Skeletal muscle satellite cell (primary cell): ENCODE data around the gene DCP1A.
"Not testable (repeated sequence)": the region's sequence is repeated elsewhere in the genome, so short reads cannot be mapped to it uniquely, and the experiment has no call there.

ENCODE experiments used
- H3K27me3 ChIP-seq: 2 replicates; pipeline ENCODE4 v1.7.0; 2013; ENCODE audit warnings: low read length; ENCODE audit not compliant: control insufficient read depth, insufficient read depth
- H3K36me3 ChIP-seq: 2 replicates; pipeline ENCODE4 v1.7.0; 2013; ENCODE audit warnings: mild to moderate bottlenecking, control low read depth, low read length; ENCODE audit not compliant: insufficient read depth
- H3K4me1 ChIP-seq: 2 replicates; pipeline ENCODE4 v1.7.0; 2013; ENCODE audit warnings: low read length; ENCODE audit not compliant: control insufficient read depth, insufficient read depth
- H3K4me2 ChIP-seq: 2 replicates; pipeline ENCODE4 v1.7.0; 2013; ENCODE audit warnings: mild to moderate bottlenecking, low read length
- H3K4me3 ChIP-seq: 2 replicates; pipeline ENCODE4 v1.7.0; 2013; ENCODE audit warnings: low read length
- H3K9ac ChIP-seq: 2 replicates; pipeline ENCODE4 v1.7.0; 2013; ENCODE audit warnings: mild to moderate bottlenecking, low read depth, low read length, moderate library complexity
- H3K9me3 ChIP-seq: replicated peaks from 2 replicates; pipeline ENCODE4 v1.7.0; 2013; ENCODE audit warnings: mild to moderate bottlenecking, control low read depth, low read length

The DCP1A gene

DNA sequence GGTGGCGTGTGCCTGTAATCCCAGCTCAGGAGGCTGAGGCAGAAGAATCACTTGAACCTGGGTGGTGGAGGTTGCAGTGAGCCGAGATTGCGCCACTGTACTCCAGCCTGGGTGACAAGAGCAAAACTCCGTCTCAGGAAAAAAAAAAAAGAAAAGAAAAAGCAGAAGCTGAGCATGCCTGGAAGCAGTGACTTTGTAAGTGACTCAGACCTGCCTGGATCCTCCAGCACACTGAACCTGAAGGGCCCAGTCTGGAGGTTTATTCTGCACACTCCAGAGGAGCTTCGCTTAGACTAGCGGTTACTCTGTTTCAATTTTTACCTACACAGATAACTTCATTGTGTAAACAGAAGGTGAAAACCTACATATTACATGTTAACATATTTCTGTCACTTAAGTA lies 19.4 kb downstream of the DCP1A start:
- not testable (repeated sequence) for H3K4me2 ChIP-seq, H3K9ac ChIP-seq, H3K27me3 ChIP-seq, H3K9me3 ChIP-seq, H3K4me3 ChIP-seq
- peaks cover 14% of the 10 kb centered on the region for H3K4me1 ChIP-seq
- H3K36me3 ChIP-seq = peaks cover 13% of the 10 kb centered on the region

- Histone ChIP-seq H3K4me2 (no peak overlapping the region), H3K4me3 (no peak overlapping the region), H3K9ac (no peak overlapping the region), H3K36me3 (peaks cover 21% of the 10 kb centered on the region), H3K27me3 (no peaks in the 10 kb centered on the region), H3K4me1 (peaks cover 19% of the 10 kb centered on the region), H3K9me3 (no peaks in the 10 kb centered on the region)
Observed at GRCh38 chr3:53324105-53324504, 23.2 kb downstream of the DCP1A start.

DNA sequence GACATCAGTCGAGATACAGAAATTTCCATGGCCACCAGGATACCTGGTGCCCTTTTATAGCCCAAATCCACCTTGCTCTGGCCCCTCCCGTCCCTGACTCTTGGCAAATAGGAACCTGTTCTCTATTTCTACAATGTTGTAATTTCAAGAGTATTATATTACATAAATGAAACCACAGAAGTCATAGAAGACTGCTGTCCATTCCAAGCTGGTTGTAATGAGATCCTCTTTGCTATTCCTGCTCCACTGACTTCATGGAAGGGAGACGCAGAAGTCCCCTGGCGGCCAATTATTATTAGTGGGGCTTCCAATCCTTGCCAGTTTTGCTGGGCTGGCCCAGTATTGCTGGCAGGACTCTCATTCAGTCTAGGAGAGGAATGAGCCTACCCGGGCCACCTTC lies 26.6 kb downstream of the DCP1A start:
- no peaks in the 10 kb centered on the region for H3K9me3 ChIP-seq
- H3K4me3 ChIP-seq = no peak overlapping the region
- H3K9ac ChIP-seq = no peak overlapping the region
- no peaks in the 10 kb centered on the region for H3K27me3 ChIP-seq
- peaks cover 31% of the 10 kb centered on the region for H3K36me3 ChIP-seq
- H3K4me2 ChIP-seq = no peak overlapping the region
- H3K4me1 ChIP-seq = peaks cover 25% of the 10 kb centered on the region

DNA sequence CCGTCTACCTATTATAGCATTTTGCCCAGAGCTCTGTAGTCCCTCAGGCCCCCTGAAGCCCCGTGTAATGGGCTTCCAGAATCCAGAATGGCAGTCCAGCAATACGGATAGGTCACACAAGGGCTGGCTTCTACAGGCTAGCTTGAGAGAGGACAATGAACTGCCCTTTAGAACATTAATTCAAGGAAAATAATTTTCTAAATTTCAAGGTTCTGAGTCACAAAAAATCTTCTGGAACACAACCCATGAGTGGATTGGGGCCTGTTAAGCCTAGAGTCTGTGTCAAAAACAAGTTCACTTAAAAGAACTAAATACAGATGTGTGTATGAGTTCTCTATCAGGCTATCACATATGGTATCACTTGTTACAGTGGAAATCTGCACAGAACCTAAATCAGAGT lies 28.8 kb downstream of the DCP1A start:
- Histone ChIP-seq H3K4me2 (peak overlapping the region; percentile 8), H3K36me3 (peaks cover 36% of the 10 kb centered on the region), H3K4me1 (peaks cover 12% of the 10 kb centered on the region), H3K4me3 (no peak overlapping the region), H3K9me3 (no peaks in the 10 kb centered on the region), H3K27me3 (no peaks in the 10 kb centered on the region), H3K9ac (no peak overlapping the region)

- no peak overlapping the region for H3K9ac ChIP-seq
Observed at GRCh38 chr3:53312832-53313231, 34.5 kb downstream of the DCP1A start.

GRCh38 chr3:53311882-53312281 lies 35.5 kb downstream of the DCP1A start:
- Histone ChIP-seq H3K4me1 (no peaks in the 10 kb centered on the region), H3K4me2 (no peak overlapping the region), H3K9me3 (no peaks in the 10 kb centered on the region), H3K36me3 (peaks cover 56% of the 10 kb centered on the region), H3K9ac (no peak overlapping the region), H3K4me3 (no peak overlapping the region), H3K27me3 (no peaks in the 10 kb centered on the region)

More at GRCh38 chr3:53312832-53313231, 34.5 kb downstream of the DCP1A start:
- Histone ChIP-seq H3K27me3 (no peaks in the 10 kb centered on the region), H3K4me3 (no peak overlapping the region), H3K9me3 (no peaks in the 10 kb centered on the region), H3K4me2 (no peak overlapping the region), H3K36me3 (peaks cover 56% of the 10 kb centered on the region), H3K4me1 (no peaks in the 10 kb centered on the region)

GRCh38 chr3:53303957-53304356 lies 43.4 kb downstream of the DCP1A start:
- Histone ChIP-seq H3K4me1 (no peaks in the 10 kb centered on the region), H3K36me3 (peaks cover 50% of the 10 kb centered on the region), H3K4me3 (no peak overlapping the region), H3K9me3 (no peaks in the 10 kb centered on the region), H3K27me3 (no peaks in the 10 kb centered on the region), H3K9ac (no peak overlapping the region), H3K4me2 (no peak overlapping the region)

GRCh38 chr3:53303549-53303948 lies 43.8 kb downstream of the DCP1A start:
- Histone ChIP-seq H3K27me3 (no peaks in the 10 kb centered on the region), H3K9me3 (no peaks in the 10 kb centered on the region), H3K4me3 (no peak overlapping the region), H3K4me1 (no peaks in the 10 kb centered on the region), H3K36me3 (peaks cover 50% of the 10 kb centered on the region), H3K9ac (no peak overlapping the region), H3K4me2 (no peak overlapping the region)

GRCh38 chr3:53300826-53301225 lies 46.5 kb downstream of the DCP1A start:
- H3K4me2 ChIP-seq = no peak overlapping the region
- no peaks in the 10 kb centered on the region for H3K4me1 ChIP-seq
- H3K9me3 ChIP-seq = no peaks in the 10 kb centered on the region
- H3K36me3 ChIP-seq = peaks cover 40% of the 10 kb centered on the region
- H3K9ac ChIP-seq = no peak overlapping the region
- no peak overlapping the region for H3K4me3 ChIP-seq
- no peaks in the 10 kb centered on the region for H3K27me3 ChIP-seq

DNA sequence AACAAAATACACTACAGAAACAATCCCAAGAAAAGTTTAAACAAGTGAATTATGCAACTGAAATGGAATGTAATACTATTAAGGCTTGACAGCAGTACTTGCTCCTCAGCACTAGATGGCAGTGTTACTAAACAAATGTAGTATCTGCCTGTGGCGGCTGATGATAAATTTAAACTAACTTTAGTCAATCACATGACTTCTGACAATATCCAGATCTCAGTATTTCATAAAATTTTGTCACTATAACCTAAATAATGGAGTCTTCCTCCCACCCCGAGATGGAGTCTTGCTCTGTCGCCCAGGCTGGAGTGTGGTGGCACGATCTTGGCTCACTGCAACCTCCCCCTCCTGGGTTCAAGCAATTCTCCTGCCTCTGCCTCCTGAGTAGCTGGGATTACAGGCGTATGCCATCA lies 47.7 kb downstream of the DCP1A start:
- peaks cover 34% of the 10 kb centered on the region for H3K36me3 ChIP-seq
- H3K9ac ChIP-seq, H3K9me3 ChIP-seq, H3K4me3 ChIP-seq, H3K27me3 ChIP-seq, H3K4me1 ChIP-seq, H3K4me2 ChIP-seq: not testable (repeated sequence)

DNA sequence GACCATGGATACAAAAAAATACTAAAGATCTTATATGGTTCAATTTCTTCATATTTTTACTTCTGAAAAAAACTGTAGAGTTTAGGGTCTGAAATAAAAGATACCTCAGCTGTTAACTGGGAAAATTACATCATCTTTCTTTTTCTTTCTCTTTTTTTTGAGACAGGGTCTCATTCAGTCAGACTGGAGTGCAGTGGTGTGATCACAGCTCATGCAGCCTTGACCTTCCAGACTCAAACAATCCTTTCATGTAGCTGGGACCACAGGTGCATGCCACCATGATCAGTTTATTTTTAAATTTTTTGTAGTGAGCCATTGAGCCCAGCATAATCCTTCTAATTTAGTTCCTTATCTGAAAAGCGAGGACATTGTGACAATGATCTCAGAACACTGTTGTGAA lies 51.9 kb downstream of the DCP1A start:
- H3K27me3 ChIP-seq = no peaks in the 10 kb centered on the region
- H3K9me3 ChIP-seq = no peaks in the 10 kb centered on the region
- no peak overlapping the region for H3K9ac ChIP-seq
- H3K36me3 ChIP-seq = peaks cover 21% of the 10 kb centered on the region
- H3K4me3 ChIP-seq = no peak overlapping the region
- no peak overlapping the region for H3K4me2 ChIP-seq
- no peaks in the 10 kb centered on the region for H3K4me1 ChIP-seq

DNA sequence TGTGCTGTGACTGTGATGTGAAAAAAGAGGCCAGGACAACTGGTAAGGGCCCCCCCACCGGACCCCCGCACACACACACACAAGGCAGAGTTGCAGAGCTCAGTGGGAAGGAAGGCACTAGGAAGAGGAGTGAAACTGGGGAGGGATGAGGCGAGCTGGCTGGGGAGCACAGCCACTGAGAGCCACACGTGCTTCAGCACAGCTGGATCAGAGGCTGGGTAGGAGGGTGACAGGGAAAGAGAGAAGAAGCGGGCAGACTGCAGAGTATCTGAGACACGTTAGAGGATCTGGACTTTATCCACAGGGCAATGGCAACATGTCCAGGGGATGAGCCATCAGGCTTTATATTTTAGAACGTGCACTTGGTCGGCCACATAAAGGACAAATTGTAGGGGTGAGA lies 53.5 kb downstream of the DCP1A start:
- Histone ChIP-seq H3K4me2 (no peak overlapping the region), H3K36me3 (peaks cover 15% of the 10 kb centered on the region), H3K4me1 (no peaks in the 10 kb centered on the region), H3K9ac (no peak overlapping the region), H3K27me3 (no peaks in the 10 kb centered on the region), H3K4me3 (no peak overlapping the region), H3K9me3 (no peaks in the 10 kb centered on the region)
